Hematopoietic multipotent progenitor cell treated with erythropoietin and hydrocortisone succinate and interleukin-3 and kit ligand, for 17 days (in vitro differentiated cells): ENCODE results near the gene ATXN7L3.

Experiments
- DNase-seq: peaks from one replicate; pipeline ENCODE4 v3.0.0-alpha.2; 2015; ENCODE audit warnings: low spot score

Gene ATXN7L3

DNA sequence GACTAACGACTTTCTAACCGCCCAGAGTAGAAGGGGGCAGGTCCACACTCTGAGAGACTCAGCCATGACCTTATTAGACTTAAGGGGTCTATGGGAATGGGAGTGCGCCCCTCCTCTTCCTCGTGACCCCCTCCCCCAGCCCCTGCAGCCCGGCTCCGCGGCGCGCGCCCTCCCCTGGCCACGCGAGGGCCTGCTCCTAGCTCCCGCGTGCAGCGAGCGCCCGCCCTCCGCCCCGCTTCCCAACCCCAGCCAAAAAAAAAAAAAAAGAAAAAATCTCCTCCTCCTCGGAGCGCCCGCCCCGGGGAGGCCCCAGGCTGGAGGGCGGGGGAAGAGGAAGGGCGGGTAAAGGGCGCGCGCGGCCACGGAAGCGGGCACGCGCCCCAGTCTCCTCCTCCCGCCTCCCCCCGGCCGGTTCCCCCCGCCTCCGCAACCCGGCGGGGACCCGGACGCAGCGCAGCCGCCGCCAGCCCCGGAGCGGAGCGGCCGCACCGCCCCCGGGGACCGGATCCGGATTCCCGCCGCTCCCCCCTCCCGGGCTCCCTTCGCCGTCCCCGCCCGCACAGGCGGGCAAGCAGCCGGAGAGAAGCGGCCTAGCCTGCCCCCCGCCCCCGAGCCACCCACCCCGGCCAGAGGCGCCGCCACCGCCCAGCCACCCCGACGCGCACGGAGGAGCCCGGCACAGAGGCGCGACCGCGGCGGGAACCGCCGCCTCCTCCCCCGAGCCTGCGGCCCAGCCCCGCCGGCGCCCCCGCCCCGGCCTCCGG lies 18.8 kb upstream of the ATXN7L3 start:
- peak; percentile 93 for DNase-seq

DNA sequence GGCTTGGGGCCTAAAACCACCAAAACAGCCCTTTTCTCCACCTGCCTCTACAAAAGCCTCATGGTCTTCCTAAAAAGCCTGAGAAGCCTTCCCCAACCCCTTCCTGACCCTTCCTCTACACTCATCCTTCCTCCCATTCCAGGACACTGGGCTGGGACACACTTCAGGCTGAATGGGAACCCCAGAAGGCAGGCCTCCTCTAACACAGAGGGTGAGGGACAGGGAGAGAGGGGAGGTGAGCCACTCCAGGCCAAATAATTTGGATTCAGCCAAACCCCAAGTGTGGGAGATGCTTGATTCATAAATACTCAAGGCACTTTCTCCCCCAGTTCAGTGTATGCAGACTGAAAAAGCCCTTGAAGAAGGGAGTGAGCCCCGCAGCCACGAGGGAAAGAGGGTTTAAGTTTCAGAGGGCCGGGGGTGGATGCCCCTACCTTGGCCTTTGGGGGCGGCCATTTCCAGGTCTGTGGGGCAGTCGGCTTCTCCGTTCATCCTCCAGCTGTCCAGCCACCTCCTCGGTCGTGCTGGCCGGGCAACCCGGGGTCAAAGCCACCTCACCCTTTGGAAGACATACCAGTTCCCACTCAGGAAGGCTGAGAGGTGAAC lies 18.2 kb upstream of the ATXN7L3 start:
- no peak for DNase-seq

DNA sequence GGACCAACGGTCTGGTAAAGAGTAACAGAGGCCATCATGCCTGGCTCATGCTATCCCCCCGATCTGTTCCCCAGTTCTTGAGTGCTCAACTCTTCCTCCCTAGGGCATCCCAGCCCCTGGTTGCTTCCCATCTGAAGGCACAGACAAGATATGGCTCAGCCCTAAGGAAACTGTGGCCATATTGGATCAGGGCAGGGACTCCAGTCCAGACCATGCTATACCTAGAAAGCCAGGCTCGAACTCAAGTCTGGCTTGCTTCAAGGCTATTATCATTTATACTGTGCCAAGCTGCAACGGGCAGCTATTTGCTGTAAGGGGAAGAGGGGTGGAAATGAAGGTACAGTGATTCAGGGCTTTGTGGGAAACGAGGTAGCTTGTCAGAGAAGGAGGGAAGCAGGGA lies 17.0 kb upstream of the ATXN7L3 start:
- DNase-seq: no peak

DNA sequence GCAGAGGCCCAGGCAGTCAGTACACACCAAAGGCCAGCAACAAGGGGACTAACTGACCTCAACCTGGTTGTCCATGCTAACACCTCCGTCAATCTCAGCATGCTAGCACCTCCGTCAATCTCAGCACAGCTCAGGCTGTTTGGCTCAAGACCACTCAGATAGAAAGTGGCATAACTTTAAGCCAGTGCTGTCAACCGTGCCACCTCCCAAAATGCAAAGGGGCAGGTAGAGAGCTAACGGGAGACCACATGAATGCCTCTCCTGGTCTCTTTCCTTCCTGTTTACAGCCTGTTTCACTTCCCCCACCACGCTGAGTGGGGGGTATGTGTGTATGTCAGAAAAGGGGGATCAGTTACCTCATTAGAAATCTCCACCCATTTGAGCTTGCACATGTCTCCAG lies 16.5 kb upstream of the ATXN7L3 start:
- no peak for DNase-seq

DNA sequence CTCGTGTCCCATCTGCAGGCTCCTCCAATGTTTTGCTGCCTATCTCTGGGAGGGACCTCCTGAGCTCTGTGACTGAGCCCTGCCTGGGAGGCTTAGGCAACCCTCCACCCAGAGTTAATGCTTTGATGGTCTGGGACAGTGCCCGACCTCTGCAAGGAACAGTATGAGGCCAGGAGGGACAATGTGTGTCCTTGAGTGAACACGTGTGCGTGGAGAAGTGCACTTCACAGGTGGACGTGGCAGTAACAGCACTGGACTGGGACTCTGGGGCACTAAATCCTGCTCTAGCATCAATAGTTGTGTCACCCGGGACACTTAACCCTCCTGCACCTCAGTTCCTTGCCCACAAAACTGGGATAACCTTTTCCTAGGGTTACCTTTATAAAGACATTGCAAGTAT lies 15.2 kb upstream of the ATXN7L3 start:
- no peak for DNase-seq

DNA sequence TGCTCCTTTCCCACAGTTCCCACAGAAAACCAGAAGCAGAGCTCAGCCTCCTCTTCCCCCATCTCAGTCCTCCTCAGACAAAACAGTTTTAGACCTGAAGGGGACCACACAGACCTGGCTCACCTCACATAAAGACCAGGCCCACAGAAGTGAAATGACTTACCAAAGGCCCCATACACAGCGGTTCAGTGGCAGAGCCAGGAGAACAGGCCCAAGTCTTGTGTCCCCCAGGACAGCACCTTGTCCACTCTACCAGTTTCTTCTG lies 14.5 kb upstream of the ATXN7L3 start:
- no peak for DNase-seq

DNA sequence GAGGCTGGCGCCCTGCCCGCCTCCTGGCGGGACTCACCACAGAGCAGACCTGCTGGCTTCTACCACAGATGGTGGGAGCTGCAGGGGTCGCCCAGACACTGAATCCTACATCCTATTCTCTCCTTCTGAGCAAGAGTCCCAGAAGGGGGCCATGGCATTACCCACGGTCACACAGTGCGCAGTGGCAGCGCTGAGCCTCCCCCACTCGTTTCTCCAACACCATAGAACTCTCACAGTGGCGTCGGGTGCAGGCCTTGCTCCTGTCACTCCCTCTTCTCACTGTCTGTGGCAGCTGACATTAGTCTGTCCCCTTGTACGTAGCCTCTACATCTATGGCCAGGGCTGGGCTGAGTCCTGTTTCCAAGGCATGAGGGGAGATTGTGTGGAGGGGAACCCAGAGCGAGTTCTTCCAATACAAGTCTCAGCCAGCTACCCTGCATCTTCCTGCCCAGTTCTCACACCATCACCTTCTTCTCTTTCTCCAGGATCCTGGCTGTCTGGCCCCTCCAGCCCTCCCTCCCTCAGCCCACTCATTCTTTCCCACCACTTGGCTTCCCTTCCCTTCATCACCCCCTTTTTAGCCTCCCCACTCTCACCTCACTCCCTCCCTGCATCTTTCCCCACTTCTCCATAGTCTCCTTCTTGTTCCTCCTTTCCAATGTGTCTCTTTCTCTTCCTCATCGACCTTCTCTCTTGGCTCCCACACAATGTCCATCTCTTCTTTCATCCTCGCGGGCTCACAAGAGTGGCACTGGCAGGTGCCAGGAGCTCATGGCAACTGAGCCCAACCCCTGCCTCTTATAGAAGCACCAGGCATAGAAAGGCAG lies 13.9 kb upstream of the ATXN7L3 start:
- no peak for DNase-seq

DNA sequence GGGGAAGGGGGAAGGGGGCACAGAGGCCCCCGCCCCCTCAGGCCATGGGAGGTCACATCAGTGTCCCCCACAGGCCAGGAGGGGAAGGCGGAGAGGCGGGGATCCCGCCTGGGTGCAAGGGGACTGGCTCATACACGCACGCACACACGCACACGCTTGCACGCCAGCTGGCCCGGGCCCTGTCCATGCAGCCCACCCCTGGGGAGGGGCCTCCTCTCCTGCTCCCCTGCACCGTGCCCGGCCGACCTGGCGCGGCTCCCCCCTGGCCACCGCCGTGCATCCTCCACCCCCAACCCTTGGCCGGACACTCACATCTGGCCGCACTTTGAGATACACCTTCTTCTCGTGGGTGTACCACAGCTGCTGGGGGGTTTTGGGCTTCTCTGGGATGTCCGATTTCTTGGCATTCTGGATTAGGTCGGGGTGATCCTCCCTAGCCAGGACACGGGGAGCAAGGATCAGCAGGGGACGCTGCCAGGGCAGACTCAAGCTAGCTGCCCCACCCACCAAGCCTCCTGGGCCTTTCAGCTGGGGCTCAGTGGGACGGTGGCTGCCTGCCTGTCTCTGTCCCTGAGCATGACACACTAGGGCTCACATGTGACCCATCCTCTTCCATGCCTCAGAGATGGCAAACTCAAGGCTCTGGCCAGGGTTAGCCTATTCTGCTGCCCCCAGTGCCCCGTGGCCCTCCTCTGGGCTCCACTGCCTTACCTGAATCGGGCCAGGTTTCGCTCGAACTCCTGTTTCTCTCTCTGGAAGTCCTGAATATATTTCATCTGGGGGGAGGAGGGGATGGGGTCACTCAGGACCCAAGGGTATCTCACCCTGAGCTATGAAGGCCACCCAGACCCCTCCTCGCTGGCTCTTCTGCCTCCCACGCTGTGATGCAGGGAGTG lies 13.1 kb upstream of the ATXN7L3 start:
- no peak for DNase-seq

DNA sequence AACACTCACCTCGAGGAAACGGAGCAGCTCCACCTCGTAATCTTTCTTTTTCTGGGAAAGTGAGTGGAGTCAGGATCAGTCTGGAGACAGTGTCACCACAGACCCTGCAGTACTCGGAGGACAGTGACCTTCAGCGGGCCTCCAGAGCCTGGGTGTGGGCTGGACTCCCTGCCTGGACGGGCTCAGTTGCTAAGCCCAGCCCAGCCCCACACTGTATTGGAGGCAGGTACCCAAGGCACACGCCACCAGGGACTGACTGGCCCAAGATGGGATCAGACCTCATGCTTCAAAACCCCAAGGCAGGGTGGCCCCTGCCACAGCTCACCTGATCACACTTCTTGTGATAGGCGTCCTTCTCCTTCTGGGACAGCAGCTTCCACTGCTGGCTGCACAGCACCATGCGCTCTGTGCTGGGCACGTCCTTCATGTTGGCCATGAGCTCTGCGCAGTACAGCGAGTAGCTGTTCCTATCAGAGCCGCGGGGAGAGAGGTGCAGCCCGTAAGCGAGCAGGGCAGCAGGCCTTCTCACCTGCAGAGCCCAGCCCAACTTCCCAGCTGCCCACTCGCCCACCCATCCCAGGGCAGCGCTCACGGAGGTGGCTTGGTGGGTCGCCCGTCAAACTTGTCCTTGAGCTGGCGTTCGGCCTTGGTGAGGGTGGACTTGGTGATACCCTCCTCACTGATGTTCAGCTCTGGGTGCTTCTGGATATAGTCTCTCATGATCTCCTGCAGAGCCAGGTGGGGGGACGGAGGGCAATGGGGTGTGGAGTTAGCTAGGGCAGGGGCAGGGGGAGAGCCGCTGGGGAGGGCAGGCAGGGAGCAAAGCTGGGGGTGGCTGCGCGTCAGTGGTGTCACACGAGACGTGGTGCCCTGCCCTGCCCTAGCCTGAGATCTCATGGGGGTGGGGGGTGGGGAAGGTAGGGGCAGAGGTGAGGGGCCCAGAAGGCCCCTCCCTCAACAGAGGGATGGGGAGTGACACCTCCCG lies 11.9 kb upstream of the ATXN7L3 start:
- DNase-seq: no peak

DNA sequence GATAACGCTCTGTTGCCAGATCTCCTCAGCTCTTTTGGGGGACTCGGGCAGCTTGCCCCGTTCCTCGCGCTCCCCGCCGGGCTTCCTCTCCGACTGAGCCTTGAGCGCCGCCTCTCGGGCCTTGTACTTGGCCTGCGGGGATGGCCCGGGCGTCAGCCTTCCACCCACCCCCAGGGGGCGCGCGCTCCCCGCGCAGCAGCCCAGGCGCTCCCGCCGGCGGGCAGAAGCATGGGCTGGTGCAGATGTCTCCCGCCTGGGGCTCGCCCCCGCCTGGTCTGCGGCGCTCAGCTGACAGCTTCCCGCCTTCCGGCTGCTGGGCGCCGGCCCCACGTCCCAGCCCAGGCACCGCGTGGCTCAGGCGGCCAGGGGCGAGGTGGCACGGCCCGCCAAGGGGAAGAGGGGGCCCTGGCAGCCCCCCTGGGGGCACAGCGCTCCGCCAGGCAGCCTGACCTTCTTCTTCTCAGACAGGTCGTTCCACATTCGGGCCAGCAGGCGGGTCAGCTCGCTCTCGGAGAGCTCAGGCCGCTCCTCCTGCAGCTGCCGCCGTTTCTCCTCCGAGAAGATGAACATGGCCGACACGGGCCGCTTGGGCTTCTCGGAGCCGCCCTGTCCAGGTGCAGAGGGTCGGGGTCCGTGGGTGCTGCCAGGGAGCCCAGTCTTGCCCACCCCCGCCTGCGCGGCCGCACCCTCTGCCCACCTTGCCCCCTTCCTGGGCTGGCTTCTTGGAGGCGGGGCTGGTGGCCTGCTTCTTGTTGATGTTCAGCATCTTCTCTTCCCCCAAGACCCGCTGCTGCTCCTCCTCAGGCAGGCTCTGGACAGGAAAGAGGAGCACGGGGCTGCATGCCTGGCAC lies 10.9 kb upstream of the ATXN7L3 start:
- DNase-seq: peak; percentile 92

DNA sequence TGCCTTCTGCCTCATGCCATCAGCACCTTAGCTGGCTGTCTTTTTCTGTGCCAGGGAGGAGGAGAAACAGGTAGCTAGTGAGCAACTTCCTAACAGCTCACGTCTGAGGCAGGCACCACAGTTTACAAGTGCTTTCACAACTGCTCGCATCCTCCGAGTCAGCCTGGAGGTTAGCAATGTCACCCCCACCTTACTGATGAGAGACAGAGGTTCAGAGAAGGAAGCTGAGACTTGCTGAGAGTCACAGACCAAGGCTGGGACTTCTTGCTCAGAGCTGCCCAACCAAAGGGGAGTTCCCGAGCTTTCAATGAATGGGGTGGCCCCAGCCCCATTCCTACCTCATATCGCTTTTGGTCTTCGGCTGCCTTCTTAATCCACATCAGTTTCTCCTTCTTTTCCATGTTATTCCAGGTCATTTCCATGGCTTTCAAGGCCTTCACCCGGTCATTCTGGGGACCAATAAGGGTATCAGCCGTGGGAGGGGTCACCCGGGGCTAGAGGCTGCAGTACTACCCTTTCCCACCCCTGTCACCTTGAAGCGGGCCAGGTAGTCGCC lies 10.2 kb upstream of the ATXN7L3 start:
- DNase-seq: no peak

DNA sequence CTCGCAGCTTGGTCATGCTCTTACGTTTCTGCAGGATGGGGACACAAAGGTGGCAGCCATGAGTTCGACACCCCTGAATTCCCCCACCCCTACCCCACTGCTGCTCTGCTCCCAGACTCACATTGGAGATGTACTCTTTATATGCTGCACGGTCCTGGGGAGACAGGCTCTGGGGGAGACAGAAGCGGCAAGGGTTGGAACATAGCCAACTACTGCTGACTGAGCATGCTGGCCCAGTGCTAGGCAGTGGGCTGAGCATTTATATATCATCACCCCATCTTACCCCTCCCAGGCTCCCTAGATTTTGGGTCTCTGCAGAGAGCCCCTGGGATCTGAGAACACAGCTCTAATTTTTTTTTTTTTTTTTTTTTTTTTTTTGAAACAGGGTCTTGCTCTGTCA lies 8.1 kb upstream of the ATXN7L3 start:
- DNase-seq: peak; percentile 83

DNA sequence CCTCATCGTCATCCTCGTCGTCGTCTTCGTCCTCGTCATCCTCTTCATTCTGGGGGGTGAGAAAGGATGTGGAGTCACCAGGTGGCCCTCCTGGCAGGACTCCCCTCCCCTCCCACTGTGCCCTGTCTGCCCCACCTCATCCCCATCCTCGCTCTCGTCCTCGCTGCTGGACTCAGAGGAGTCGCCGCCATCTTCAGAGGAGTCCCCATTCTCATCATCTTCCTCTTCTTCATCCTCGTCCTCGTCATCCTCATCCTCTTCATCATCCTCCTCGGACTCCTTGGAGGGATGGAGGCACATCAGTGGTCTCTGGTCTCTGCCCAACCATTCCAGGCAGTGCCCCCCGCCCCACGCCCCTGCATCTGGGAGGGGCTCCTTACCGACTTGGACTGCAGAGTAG lies 7.6 kb upstream of the ATXN7L3 start:
- DNase-seq: no peak

DNA sequence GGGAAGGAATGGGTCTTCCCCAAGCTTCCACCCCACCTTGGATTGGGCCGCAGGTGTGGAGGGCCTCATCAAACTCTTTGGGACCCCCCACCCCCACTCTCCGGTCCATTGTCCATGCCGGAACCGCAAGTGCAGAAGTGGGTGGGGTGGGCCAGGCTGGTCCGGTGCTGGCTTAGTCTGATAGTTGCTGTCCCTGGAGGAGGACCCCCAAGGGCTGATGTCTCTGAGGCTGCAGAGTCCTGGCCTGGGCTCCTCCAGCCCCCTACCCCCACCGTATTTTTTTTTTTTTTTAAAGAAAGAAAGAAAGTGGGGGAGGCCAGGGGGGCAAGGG lies 7.1 kb upstream of the ATXN7L3 start:
- no peak for DNase-seq

DNA sequence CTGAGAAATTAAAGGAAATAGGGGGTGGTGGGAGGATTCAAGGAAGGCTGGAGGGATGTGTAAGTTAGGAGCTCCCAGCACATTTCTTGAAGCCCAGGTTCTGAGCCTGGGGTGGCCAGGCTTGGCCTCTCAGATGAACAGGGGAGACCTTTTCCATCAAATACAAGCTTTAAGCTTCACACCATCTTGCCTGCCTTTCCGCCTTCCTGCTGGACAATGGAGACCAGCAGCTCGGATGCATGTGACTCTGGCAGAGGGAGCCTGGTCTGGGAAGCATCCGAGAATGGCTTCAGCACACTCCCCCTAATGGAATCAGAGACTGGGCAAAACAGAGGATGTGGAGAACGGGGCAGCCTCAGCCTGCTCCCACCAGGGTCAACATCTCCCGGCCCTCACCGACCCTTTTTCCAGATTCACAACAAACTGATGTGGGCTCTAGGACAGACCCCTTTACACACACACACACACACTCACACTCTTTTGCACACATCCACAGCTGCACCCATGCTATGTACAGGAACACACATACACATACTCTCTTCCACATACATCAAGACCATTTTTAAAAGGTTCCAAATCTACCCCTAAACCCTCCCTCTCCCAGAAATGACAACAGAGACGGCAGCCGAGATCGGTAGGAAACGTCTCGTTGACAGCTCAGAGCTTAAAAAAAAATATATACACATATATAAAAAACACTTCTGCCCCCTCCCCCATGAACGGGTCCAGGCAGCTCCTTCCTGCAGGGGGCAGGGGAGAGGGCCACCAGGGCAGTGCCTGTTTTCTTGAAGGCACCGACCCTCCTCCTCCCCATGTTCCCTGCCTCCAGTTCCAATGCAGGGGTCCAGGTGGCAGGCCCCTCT lies 6.5 kb upstream of the ATXN7L3 start:
- no peak for DNase-seq

DNA sequence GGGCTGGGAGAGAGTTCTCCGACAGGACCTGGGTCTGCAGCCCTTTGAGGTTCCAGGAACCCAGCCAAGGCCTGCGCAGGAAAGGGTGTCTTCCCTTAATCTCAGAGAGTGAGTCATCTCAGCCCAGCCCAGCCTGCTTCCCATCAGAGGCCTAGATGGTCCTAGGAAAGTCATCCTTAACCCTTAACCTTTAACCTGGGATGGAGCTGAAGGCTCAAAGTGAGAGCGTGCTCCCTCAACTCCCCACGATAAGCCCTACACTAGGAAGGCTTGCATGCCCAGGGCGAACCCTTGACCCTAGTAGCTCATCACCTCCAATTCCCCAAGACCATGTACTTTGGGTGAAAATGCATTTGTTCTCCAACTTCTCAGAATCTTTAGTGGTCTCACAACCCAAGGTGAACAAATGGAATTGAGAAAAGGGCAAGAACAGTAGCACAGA lies 4.8 kb upstream of the ATXN7L3 start:
- peak; percentile 73 for DNase-seq

DNA sequence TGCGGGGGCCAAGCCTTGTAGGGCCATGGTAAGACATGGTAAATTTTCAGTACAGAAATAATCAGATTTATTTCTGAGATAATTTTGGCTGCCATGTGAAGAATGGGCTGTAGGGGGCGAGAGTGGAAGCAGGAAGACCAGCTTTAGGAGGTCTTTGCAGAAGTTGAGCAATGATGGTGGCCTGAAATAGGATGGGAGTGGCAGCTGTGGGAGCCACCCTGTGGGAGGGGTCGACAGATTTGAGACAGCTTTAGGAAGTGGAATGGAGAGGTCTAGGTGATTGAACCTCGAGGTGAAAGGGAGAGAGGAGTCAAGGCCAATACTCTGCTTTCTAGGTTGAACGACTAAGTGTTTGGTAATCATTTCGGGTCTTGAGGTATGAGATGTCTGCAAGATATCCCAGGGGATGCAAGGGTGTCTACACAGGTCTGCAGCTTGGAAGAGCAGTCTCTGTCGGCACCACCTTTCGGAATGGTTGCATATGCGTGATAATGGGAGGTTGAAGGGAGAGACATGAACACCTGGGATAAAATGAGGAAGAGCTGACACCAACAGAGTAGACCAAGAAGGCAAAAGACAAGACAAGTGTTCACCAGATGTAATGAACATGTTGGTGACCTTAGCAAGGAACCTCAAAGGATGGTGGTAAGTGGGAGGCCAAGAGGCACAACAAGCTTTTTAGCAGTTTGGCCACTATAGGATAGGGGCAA lies 4.2 kb upstream of the ATXN7L3 start:
- DNase-seq: peak; percentile 65

DNA sequence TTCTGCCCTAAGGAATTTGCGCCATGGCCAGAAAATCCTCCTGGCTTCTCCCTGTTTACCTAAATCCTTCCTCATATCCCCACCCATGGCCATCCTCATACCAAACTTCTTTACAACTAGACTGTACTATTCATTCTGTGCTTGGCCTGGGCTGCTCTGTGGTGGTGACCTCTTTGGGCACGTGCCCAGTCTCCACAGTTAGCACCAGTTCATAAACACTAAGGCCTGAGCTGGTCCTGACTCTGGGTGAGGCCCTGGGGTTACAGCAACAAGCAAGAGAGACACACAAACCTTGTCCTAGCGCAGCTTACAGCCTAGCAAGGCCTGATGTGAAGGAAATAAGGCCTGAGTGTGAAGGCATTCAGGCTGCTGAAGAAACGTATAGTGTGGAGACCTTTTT lies 3.1 kb upstream of the ATXN7L3 start:
- no peak for DNase-seq
